Lower lobe of right lung (tissue), 2 donors: ENCODE measurements around the gene AMMECR1L. TPM values are rescaled to one million over a fixed set of nuclear protein-coding genes. Genes with fewer than 3 reads are reported as not detected.

Experiments
- ATAC-seq, 2 donors: fragments of 200-7000 bp; cut with Tn5 transposase; one replicate each; pipeline ENCODE4 v1.9.1; 2020 to 2022; ENCODE audit warnings: mild to moderate bottlenecking in 2 of 2, moderate library complexity in 2 of 2
- DNase-seq: peaks from one replicate; pipeline ENCODE4 v3.0.0-alpha.2; 2020
- H3K27ac ChIP-seq: fragments of 200-600 bp; one replicate; pipeline ENCODE4 v1.8.0; 2022
- H3K27me3 ChIP-seq: fragments of 200-600 bp; one replicate; pipeline ENCODE4 v1.8.0; 2022; ENCODE audit warnings: low read depth
- H3K36me3 ChIP-seq: fragments of 200-600 bp; one replicate; pipeline ENCODE4 v1.8.0; 2022; ENCODE audit warnings: mild to moderate bottlenecking
- H3K4me1 ChIP-seq: fragments of 200-600 bp; one replicate; pipeline ENCODE4 v1.8.0; 2022
- H3K4me3 ChIP-seq: fragments of 200-600 bp; one replicate; pipeline ENCODE4 v1.8.0; 2022; ENCODE audit warnings: mild to moderate bottlenecking
- H3K9me3 ChIP-seq: fragments of 200-600 bp; one replicate; pipeline ENCODE4 v1.8.0; 2022
- CTCF ChIP-seq: fragments of 200-600 bp; IDR thresholded peaks from one replicate; pipeline ENCODE4 v1.8.0; 2022; ENCODE audit warnings: antibody characterized with exemption, mild to moderate bottlenecking
- intact Hi-C: fragments of 100-400 bp; cut with DNase I; formaldehyde crosslinking; loops from one replicate; pipeline ENCODE4 v1.11.0; 2022
- total RNA-seq: library from RNA; stranded (reverse); fragmentation: NEBNext Ultra II Directional; extraction: Animal tissue kit (Norgen Biotek cat#: 25700); gene quantifications from one replicate; pipeline ENCODE4 v1.2.1, GENCODE V29; 2021
- donor health status: DM: no; HTN: yes; CAD: no; lungs with severe emphysema.

Gene AMMECR1L
- total RNA-seq, 1 donor from 2014 or later: 14.8 TPM

GRCh38 chr2:127872354-127872753 is 13.4 kb downstream of the AMMECR1L start:
- Histone ChIP-seq H3K27me3 (no peaks in the 10 kb centered on the region), H3K4me3 (no peak overlapping the region), H3K36me3 (peaks cover 66% of the 10 kb centered on the region), H3K27ac (no peak overlapping the region), H3K9me3 (no peaks in the 10 kb centered on the region), H3K4me1 (peaks cover 11% of the 10 kb centered on the region)
- intact Hi-C loops: no loop called here
- ATAC-seq (no peak), DNase-seq (no peak)
- no peak for TF ChIP-seq CTCF

GRCh38 chr2:127865926-127866325 is 19.8 kb downstream of the AMMECR1L start:
- intact Hi-C loops: no loop called here
- no peaks in the 10 kb centered on the region for H3K4me1 ChIP-seq
- DNase-seq: no peak
- no peak overlapping the region for H3K27ac ChIP-seq
- no peak for TF ChIP-seq CTCF
- H3K9me3 ChIP-seq: no peaks in the 10 kb centered on the region
- no peak overlapping the region for H3K4me3 ChIP-seq
- ATAC-seq: no peak
- peaks cover 80% of the 10 kb centered on the region for H3K36me3 ChIP-seq
- no peaks in the 10 kb centered on the region for H3K27me3 ChIP-seq

GRCh38 chr2:127864877-127865276 is 20.9 kb downstream of the AMMECR1L start:
- no peak for TF ChIP-seq CTCF
- peaks cover under 1% of the 10 kb centered on the region for H3K4me1 ChIP-seq
- ATAC-seq: peak in 1 of 2 donors; percentile 41
- H3K27ac ChIP-seq: no peak overlapping the region
- intact Hi-C loops: no loop called here
- H3K4me3 ChIP-seq: no peak overlapping the region
- peaks cover 69% of the 10 kb centered on the region for H3K36me3 ChIP-seq
- H3K27me3 ChIP-seq: no peaks in the 10 kb centered on the region
- no peak for DNase-seq
- H3K9me3 ChIP-seq: no peaks in the 10 kb centered on the region

GRCh38 chr2:127862228-127862627 is 23.5 kb downstream of the AMMECR1L start:
- Histone ChIP-seq H3K27me3 (no peaks in the 10 kb centered on the region), H3K4me1 (peaks cover 13% of the 10 kb centered on the region), H3K4me3 (no peak overlapping the region), H3K9me3 (no peaks in the 10 kb centered on the region), H3K36me3 (peaks cover 43% of the 10 kb centered on the region), H3K27ac (no peak overlapping the region)
- intact Hi-C loops: no loop called here
- DNase-seq (no peak), ATAC-seq (no peak)
- no peak for TF ChIP-seq CTCF

- Histone ChIP-seq H3K4me1 (peaks cover 33% of the 10 kb centered on the region), H3K27ac (no peak overlapping the region), H3K9me3 (no peaks in the 10 kb centered on the region), H3K36me3 (peaks cover 22% of the 10 kb centered on the region), H3K27me3 (no peaks in the 10 kb centered on the region), H3K4me3 (no peak overlapping the region)
- DNase-seq (no peak), ATAC-seq (no peak)
- intact Hi-C loops: no loop called here
- no peak for TF ChIP-seq CTCF
Measured at GRCh38 chr2:127860130-127860529, 25.6 kb downstream of the AMMECR1L start.

- peak; percentile 58 to 63 for ATAC-seq
- Histone ChIP-seq H3K27me3 (no peaks in the 10 kb centered on the region), H3K4me1 (peaks cover 33% of the 10 kb centered on the region), H3K36me3 (peaks cover 18% of the 10 kb centered on the region), H3K9me3 (no peaks in the 10 kb centered on the region), H3K27ac (no peak overlapping the region), H3K4me3 (no peak overlapping the region)
- intact Hi-C loops: no loop called here
- peak; percentile 89 for DNase-seq
- TF ChIP-seq CTCF: no peak
Measured at GRCh38 chr2:127859712-127860085, 26.1 kb downstream of the AMMECR1L start.
